GM21381 (cell line): Measurements from ENCODE around the gene EFEMP1.

Experiments
- ATAC-seq: cut with Tn5 transposase; IDR thresholded peaks from one replicate; pipeline ENCODE4 v1.9.1; 2021; ENCODE audit warnings: mild to moderate bottlenecking, moderate library complexity; ENCODE audit not compliant: unreplicated experiment

EFEMP1 gene

GRCh38 chr2:55871637-55872036, 51.9 kb downstream of the EFEMP1 start:
- ATAC-seq: no peak

GRCh38 chr2:55869637-55870325, 53.8 kb downstream of the EFEMP1 start:
- no peak for ATAC-seq

- ATAC-seq: no peak
These were observed 58.3 kb downstream of the EFEMP1 start for GRCh38 chr2:55865096-55865835.

GRCh38 chr2:55864351-55865084, 59.1 kb downstream of the EFEMP1 start:
- ATAC-seq: no peak

GRCh38 chr2:55862673-55863390, 60.8 kb downstream of the EFEMP1 start:
- no peak for ATAC-seq

GRCh38 chr2:55862246-55862645, 61.3 kb downstream of the EFEMP1 start:
- no peak for ATAC-seq

GRCh38 chr2:55861733-55862132, 61.8 kb downstream of the EFEMP1 start:
- ATAC-seq: no peak

GRCh38 chr2:55860832-55861231, 62.8 kb downstream of the EFEMP1 start:
- no peak for ATAC-seq

GRCh38 chr2:55859875-55860274, 63.7 kb downstream of the EFEMP1 start:
- no peak for ATAC-seq

GRCh38 chr2:55857766-55858165, 65.8 kb downstream of the EFEMP1 start:
- ATAC-seq: no peak

- ATAC-seq: no peak
These were observed 66.6 kb downstream of the EFEMP1 start for GRCh38 chr2:55856936-55857335.

GRCh38 chr2:55848096-55848495, 75.5 kb downstream of the EFEMP1 start:
- no peak for ATAC-seq

GRCh38 chr2:55846426-55846825, 77.2 kb downstream of the EFEMP1 start:
- ATAC-seq: no peak

- no peak for ATAC-seq
These were observed 78.6 kb downstream of the EFEMP1 start for GRCh38 chr2:55844986-55845385.

GRCh38 chr2:55843994-55844345, 79.6 kb downstream of the EFEMP1 start:
- ATAC-seq: no peak

GRCh38 chr2:55843096-55843993, 80.2 kb downstream of the EFEMP1 start:
- no peak for ATAC-seq

GRCh38 chr2:55842046-55842445, 81.5 kb downstream of the EFEMP1 start:
- ATAC-seq: no peak

GRCh38 chr2:55840460-55840859, 83.1 kb downstream of the EFEMP1 start:
- no peak for ATAC-seq

- no peak for ATAC-seq
These were observed 84.3 kb downstream of the EFEMP1 start for GRCh38 chr2:55839182-55839819.

GRCh38 chr2:55838653-55839052, 84.9 kb downstream of the EFEMP1 start:
- ATAC-seq: no peak
